ENCODE data around the gene CFAP298.
"Not testable (repeated sequence)": the region's sequence is repeated elsewhere in the genome, so short reads cannot be mapped to it uniquely, and the experiment has no call there.

Gene CFAP298, protein sequence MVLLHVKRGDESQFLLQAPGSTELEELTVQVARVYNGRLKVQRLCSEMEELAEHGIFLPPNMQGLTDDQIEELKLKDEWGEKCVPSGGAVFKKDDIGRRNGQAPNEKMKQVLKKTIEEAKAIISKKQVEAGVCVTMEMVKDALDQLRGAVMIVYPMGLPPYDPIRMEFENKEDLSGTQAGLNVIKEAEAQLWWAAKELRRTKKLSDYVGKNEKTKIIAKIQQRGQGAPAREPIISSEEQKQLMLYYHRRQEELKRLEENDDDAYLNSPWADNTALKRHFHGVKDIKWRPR

DNA sequence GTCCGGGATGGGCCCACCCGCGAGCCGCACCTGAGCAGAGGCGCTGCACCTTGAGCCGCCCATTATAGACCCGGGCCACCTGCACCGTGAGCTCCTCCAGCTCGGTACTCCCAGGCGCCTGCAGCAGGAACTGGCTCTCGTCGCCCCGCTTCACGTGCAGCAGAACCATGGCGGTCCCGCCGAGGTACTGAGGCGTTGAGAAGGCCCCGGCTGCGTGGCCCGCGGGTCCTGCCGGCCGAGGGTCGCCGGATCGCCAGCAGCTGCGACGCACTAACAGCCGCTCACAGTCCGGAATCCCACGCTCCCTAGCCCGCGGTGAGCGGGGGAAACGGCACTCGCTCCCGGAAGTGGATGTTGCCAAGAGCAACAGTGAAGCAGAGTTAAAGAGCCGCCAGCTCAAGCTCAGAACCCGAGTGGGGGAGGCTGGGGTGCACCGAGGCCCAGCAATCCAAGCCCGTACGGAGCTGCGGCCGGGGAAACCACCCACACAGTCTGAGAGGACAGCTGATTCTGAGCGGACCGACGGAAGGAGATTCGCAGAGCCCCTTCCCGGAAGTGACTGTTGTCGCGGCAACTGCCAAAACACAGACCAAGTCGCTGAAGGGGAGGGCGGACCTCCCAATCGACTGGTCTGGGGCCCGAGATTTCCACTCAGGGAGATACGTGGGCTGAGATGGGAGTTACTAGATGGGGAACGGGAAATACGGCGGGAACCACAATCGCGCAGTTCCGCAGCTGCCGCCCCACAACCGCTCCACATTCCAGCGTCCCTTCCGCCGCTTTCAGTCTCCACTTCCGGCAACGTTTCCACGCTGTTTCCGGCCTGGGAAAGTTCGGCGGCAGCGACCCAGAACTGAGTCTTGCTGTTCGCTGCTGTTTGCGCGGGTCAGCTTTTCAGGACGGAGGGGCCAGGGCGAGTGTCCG, at the start of gene CFAP298:
TSS of gene CFAP298 (minus strand) at position 303 of the 924 bp plus-strand sequence. CDS start at position 169, 134 bp downstream.
- peak within 1 kb of the TSS; percentile 93 for H3K27ac ChIP-seq
- H3K4me3 ChIP-seq = peak within 1 kb of the TSS; percentile 92
- H3K9ac ChIP-seq (ENCODE audit: insufficient read length) = peak within 1 kb of the TSS; percentile 85
- peak; percentile 51 for DNase-seq (ENCODE audit: low read depth, low spot score)
- H3K36me3 ChIP-seq (ENCODE audit: insufficient read depth, low read length) = peaks cover 14% of the 10 kb centered on the region; the same call in 1 of the 2 replicates
- peak; percentile 54 for TF ChIP-seq FOXP2 (optimal IDR thresholded peaks at IDR 0.05; ENCODE audit: control extremely low read depth, extremely low read length, insufficient read depth)
- no peak for TF ChIP-seq EZH2 (IDR thresholded peaks at IDR 0.05)
- peak; percentile 90 for TF ChIP-seq POLR2AphosphoS5 (IDR thresholded peaks at IDR 0.05; ENCODE audit: borderline replicate concordance, low read depth, low read length)
- no peaks in the 10 kb centered on the region for H3K9me3 ChIP-seq (ENCODE audit: low read depth, low read length)

DNA sequence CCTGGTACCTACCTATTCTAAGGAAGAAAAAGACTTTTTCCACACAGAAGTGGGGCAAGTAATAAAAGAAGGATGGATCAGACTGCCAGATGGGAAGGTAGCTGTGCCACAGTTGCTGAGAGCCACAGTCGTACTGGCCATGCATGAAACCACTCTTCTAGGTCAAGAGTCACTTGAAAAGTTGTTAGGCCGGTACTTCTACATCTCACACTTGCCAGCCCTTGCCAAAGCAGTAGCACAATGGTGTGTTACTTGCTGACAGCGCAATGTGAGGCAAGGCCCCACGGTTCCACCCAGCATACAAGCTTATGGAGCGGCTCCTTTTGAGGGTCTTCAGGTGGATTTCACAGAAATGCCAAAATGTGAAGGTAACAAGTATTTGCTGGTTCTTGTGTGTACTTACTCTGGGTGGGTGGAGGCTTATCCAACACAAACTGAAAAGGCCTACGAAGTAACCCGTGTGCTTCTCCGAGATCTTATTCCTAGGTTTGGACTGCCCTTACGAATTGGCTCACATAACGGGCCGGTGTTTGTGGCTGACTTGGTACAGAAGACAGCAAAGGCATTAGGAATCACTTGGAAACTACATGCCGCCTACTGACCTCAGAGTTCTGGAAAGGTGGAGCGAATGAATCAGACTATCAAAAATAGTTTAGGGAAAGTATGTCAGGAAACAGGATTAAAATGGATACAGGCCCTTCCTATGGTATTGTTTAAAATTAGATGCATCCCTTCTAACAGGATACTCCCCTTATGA, 49.0 kb upstream of the CFAP298 start:
- not testable (repeated sequence) for H3K27ac ChIP-seq; H3K9me3 ChIP-seq (ENCODE audit: low read depth, low read length); DNase-seq (ENCODE audit: low read depth, low spot score); H3K9ac ChIP-seq (ENCODE audit: insufficient read length); H3K4me3 ChIP-seq
- peaks cover 29% of the 10 kb centered on the region for H3K36me3 ChIP-seq (ENCODE audit: insufficient read depth, low read length)

DNA sequence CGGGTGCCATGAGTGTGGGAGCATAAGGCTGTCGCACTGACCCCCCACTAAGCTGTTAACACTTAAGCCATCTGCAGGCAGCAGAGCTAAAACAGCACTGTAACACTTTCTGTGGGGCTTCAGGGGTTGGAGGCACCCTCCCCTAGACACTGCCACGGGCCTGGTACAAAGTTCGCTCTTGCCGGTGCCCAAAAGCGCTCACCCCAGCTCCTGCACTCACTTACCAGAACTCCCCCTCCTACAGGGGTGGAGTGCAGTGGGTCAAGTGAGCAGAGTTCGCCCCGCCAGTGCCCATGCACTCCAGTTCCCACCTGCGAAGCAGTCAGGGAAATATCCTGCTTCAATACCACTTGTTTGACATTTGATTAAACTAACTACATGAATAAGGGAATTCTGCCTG, 46.3 kb upstream of the CFAP298 start:
- no peak overlapping the region for H3K27ac ChIP-seq
- no peak for DNase-seq (ENCODE audit: low read depth, low spot score)
- TF ChIP-seq EZH2 (IDR thresholded peaks at IDR 0.05) = no peak
- TF ChIP-seq FOXP2 (optimal IDR thresholded peaks at IDR 0.05; ENCODE audit: control extremely low read depth, extremely low read length, insufficient read depth) = no peak
- no peak for TF ChIP-seq POLR2AphosphoS5 (IDR thresholded peaks at IDR 0.05; ENCODE audit: borderline replicate concordance, low read depth, low read length)
- no peaks in the 10 kb centered on the region for H3K9me3 ChIP-seq (ENCODE audit: low read depth, low read length)
- H3K9ac ChIP-seq (ENCODE audit: insufficient read length) = no peak overlapping the region
- no peak overlapping the region for H3K4me3 ChIP-seq
- peaks cover 2% of the 10 kb centered on the region; the same call in 1 of the 2 replicates for H3K36me3 ChIP-seq (ENCODE audit: insufficient read depth, low read length)

DNA sequence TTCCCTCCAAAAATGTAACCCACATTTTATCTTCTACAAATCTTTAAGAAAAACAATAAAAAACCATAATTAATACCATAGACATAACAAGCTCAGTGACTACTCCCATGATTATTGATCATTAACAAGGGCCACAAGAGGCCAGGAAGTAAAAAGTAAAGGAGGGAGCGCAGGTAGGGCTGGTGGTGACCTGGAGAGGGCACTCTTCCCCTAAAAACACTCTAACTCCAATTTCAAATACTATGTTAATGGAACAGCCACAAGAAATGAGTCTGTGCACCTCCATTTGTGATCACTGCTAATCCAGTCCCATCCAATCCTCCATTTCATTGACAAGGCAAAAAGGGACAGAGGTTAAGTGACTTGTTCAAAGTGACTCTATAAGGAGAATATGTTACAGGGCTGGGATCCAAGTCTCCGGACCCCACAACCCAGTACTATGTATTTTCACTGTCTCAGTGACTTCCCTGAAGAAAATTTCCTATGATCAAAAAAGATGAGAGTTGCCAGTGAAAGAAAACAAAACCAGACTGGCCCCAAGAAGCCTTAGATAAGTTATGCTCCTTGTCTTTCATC, 41.2 kb upstream of the CFAP298 start:
- Histone ChIP-seq H3K36me3 (ENCODE audit: insufficient read depth, low read length) (no peaks in the 10 kb centered on the region), H3K9me3 (ENCODE audit: low read depth, low read length) (no peaks in the 10 kb centered on the region), H3K4me3 (no peak overlapping the region), H3K27ac (no peak overlapping the region), H3K9ac (ENCODE audit: insufficient read length) (no peak overlapping the region)
- TF ChIP-seq EZH2 (IDR thresholded peaks at IDR 0.05) = no peak
- TF ChIP-seq POLR2AphosphoS5 (IDR thresholded peaks at IDR 0.05; ENCODE audit: borderline replicate concordance, low read depth, low read length) = no peak
- TF ChIP-seq FOXP2 (optimal IDR thresholded peaks at IDR 0.05; ENCODE audit: control extremely low read depth, extremely low read length, insufficient read depth) = no peak
- no peak for DNase-seq (ENCODE audit: low read depth, low spot score)

DNA sequence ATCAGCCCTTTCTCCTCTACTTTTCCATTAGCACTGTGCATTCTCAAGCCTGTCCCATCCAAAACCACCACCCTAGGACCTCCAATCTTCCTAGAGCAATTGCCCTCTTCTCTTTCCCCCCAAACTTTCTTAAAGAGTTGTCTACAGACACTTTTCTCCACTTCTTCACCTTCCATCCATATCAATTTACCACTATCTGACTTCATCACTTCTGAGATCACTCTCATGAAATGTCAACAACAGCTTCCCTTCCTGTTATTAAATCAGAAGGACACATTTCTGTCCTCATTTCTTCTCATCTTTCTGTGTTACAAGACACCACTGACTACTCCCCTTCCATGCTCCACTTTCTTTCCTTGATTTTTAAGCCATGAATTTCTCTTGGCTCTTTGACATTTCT, 36.0 kb upstream of the CFAP298 start:
- H3K36me3 ChIP-seq (ENCODE audit: insufficient read depth, low read length) = 0 out of 2 replicates have a peak, but pooled peaks cover 5% of the 10 kb centered on the region
- TF ChIP-seq EZH2 (IDR thresholded peaks at IDR 0.05) (no peak), POLR2AphosphoS5 (IDR thresholded peaks at IDR 0.05; ENCODE audit: borderline replicate concordance, low read depth, low read length) (no peak), FOXP2 (optimal IDR thresholded peaks at IDR 0.05; ENCODE audit: control extremely low read depth, extremely low read length, insufficient read depth) (no peak)
- no peak overlapping the region for H3K4me3 ChIP-seq
- no peak for DNase-seq (ENCODE audit: low read depth, low spot score)
- H3K9me3 ChIP-seq (ENCODE audit: low read depth, low read length) = no peaks in the 10 kb centered on the region
- H3K9ac ChIP-seq (ENCODE audit: insufficient read length) = no peak overlapping the region
- no peak overlapping the region for H3K27ac ChIP-seq

DNA sequence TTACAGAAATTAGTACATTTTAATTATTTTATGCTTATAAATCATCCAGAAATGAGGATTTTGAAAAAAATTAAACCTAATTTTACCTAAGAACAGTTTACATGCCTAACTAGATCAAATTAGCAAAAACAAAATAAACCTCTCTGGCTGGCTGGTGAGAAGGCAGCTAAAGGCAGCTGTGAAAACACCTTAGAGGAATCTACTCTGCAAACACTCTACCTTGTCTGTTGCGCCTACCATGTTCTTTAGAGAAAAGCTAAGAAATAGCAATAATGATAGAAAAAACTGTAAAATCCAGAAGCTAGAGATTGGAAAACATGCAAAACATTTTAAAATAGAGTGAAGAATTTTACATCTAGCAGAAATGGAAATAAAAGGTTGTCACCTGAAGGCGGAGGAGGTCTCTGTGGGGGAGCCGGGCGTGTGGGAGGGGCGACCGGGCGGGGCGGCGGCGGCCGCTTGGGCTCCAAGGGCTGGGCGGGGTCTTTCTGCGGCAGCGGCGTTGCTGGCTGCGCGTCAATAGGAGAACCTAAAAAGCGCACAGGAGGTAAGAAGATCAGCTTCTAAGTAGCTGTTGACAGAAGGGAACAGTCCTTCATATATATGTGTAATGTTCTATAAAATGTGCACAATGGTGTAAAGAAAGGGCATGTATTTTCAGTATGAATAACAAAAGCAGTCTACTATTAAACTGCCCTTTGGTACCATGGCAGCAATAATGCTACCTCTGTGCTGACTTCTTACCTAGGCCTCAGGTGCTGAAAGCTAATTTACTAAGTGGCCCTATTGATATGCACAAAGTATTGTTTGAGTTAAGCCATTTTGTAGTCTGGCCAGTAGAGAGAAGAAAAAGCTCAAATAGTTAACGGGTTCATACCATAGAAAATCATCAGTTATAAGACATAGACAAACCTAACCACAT, 33.3 kb upstream of the CFAP298 start:
- no peak overlapping the region for H3K9ac ChIP-seq (ENCODE audit: insufficient read length)

More for the DNA sequence above, 33.3 kb upstream of the CFAP298 start:
- Histone ChIP-seq H3K36me3 (ENCODE audit: insufficient read depth, low read length) (0 out of 2 replicates have a peak, but pooled peaks cover 5% of the 10 kb centered on the region), H3K9me3 (ENCODE audit: low read depth, low read length) (no peaks in the 10 kb centered on the region), H3K4me3 (no peak overlapping the region), H3K27ac (no peak overlapping the region)
- TF ChIP-seq POLR2AphosphoS5 (IDR thresholded peaks at IDR 0.05; ENCODE audit: borderline replicate concordance, low read depth, low read length) (no peak), EZH2 (IDR thresholded peaks at IDR 0.05) (no peak), FOXP2 (optimal IDR thresholded peaks at IDR 0.05; ENCODE audit: control extremely low read depth, extremely low read length, insufficient read depth) (no peak)
- no peak for DNase-seq (ENCODE audit: low read depth, low spot score)
